ENCODE measurements around the gene TNNT1. TPM values are rescaled to one million over a fixed set of nuclear protein-coding genes. Genes with fewer than 3 reads are reported as not detected.

The TNNT1 gene
- total and polyA plus RNA-seq, 2 donors from 2014 or later: not detected

- no peak for FAIRE-seq
- H3K9me3 ChIP-seq (ENCODE audit: control insufficient read depth in 2 of 3, insufficient read depth in 1 of 3, low read length in 3 of 3): no peaks in the 10 kb centered on the region
- no peaks in the 10 kb centered on the region for H3K27me3 ChIP-seq (ENCODE audit: control insufficient read depth, insufficient read depth, low read length)
- no peak overlapping the region for H3K4me3 ChIP-seq (ENCODE audit: low read length in 3 of 3)
- TF ChIP-seq, protein P1, sequence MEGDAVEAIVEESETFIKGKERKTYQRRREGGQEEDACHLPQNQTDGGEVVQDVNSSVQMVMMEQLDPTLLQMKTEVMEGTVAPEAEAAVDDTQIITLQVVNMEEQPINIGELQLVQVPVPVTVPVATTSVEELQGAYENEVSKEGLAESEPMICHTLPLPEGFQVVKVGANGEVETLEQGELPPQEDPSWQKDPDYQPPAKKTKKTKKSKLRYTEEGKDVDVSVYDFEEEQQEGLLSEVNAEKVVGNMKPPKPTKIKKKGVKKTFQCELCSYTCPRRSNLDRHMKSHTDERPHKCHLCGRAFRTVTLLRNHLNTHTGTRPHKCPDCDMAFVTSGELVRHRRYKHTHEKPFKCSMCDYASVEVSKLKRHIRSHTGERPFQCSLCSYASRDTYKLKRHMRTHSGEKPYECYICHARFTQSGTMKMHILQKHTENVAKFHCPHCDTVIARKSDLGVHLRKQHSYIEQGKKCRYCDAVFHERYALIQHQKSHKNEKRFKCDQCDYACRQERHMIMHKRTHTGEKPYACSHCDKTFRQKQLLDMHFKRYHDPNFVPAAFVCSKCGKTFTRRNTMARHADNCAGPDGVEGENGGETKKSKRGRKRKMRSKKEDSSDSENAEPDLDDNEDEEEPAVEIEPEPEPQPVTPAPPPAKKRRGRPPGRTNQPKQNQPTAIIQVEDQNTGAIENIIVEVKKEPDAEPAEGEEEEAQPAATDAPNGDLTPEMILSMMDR (IDR thresholded peaks at IDR 0.05; ENCODE audit: borderline replicate concordance, extremely low read depth, insufficient read depth): no peak
- H3K9ac ChIP-seq (ENCODE audit: low read length in 3 of 3): no peak overlapping the region
- peaks cover 0 to 12% (median 0%) of the 10 kb centered on the region in 3 donors for H3K36me3 ChIP-seq (ENCODE audit: control insufficient read depth in 2 of 3, insufficient read depth in 3 of 3, low read length in 3 of 3)
- H3K4me1 ChIP-seq (ENCODE audit: control insufficient read depth in 2 of 3, insufficient read depth in 2 of 3, low read depth in 1 of 3, low read length in 3 of 3): peaks cover 0 to 8% (median 0%) of the 10 kb centered on the region in 3 donors
- DNase-seq: peak in 1 of 5 donors; percentile 72
- intact Hi-C loops (cut with DNase I): no loop called here
- H3K27ac ChIP-seq (ENCODE audit: low read depth in 2 of 2, low read length in 2 of 2): no peak overlapping the region
These were observed 56.3 kb downstream of the TNNT1 start for GRCh38 chr19:55092423-55093318.

- H3K27me3 ChIP-seq (ENCODE audit: control insufficient read depth, insufficient read depth, low read length): no peaks in the 10 kb centered on the region
- no peak overlapping the region for H3K4me3 ChIP-seq (ENCODE audit: low read length in 3 of 3)
- peaks cover 0 to 13% (median 0%) of the 10 kb centered on the region in 3 donors for H3K4me1 ChIP-seq (ENCODE audit: control insufficient read depth in 2 of 3, insufficient read depth in 2 of 3, low read depth in 1 of 3, low read length in 3 of 3)
- FAIRE-seq (no peak), DNase-seq (peak in 2 of 5 donors; percentile 70 to 76)
- H3K27ac ChIP-seq (ENCODE audit: low read depth in 2 of 2, low read length in 2 of 2): no peak overlapping the region
- TF ChIP-seq, protein P1 (IDR thresholded peaks at IDR 0.05; ENCODE audit: borderline replicate concordance, extremely low read depth, insufficient read depth): no peak
- H3K36me3 ChIP-seq (ENCODE audit: control insufficient read depth in 2 of 3, insufficient read depth in 3 of 3, low read length in 3 of 3): peaks cover 0 to 12% (median 0%) of the 10 kb centered on the region in 3 donors
- no peaks in the 10 kb centered on the region for H3K9me3 ChIP-seq (ENCODE audit: control insufficient read depth in 2 of 3, insufficient read depth in 1 of 3, low read length in 3 of 3)
- H3K9ac ChIP-seq (ENCODE audit: low read length in 3 of 3): no peak overlapping the region
- intact Hi-C loops (cut with DNase I): no loop called here
These were observed 57.1 kb downstream of the TNNT1 start for GRCh38 chr19:55091955-55092354.

- no peak overlapping the region for H3K9ac ChIP-seq (ENCODE audit: low read length in 3 of 3)
- H3K36me3 ChIP-seq (ENCODE audit: control insufficient read depth in 2 of 3, insufficient read depth in 3 of 3, low read length in 3 of 3): peaks cover 0 to 12% (median 0%) of the 10 kb centered on the region in 3 donors
- no peaks in the 10 kb centered on the region for H3K9me3 ChIP-seq (ENCODE audit: control insufficient read depth in 2 of 3, insufficient read depth in 1 of 3, low read length in 3 of 3)
- H3K4me1 ChIP-seq (ENCODE audit: control insufficient read depth in 2 of 3, insufficient read depth in 2 of 3, low read depth in 1 of 3, low read length in 3 of 3): peaks cover 0 to 13% (median 0%) of the 10 kb centered on the region in 3 donors
- FAIRE-seq (no peak), DNase-seq (peak in 1 of 5 donors; percentile 64)
- no peak overlapping the region for H3K27ac ChIP-seq (ENCODE audit: low read depth in 2 of 2, low read length in 2 of 2)
- H3K4me3 ChIP-seq (ENCODE audit: low read length in 3 of 3): no peak overlapping the region
- intact Hi-C loops (cut with DNase I): no loop called here
- TF ChIP-seq, protein P1 (IDR thresholded peaks at IDR 0.05; ENCODE audit: borderline replicate concordance, extremely low read depth, insufficient read depth): no peak
- H3K27me3 ChIP-seq (ENCODE audit: control insufficient read depth, insufficient read depth, low read length): no peaks in the 10 kb centered on the region
These were observed 57.7 kb downstream of the TNNT1 start for GRCh38 chr19:55091126-55091910.

Measured in kidney (tissue), 14 donors.